ENCODE measurements around the gene MED19. TPM values are rescaled to one million over a fixed set of nuclear protein-coding genes. Genes with fewer than 3 reads are reported as not detected.

Gene MED19
- total RNA-seq, 1 experiment from 2014 or later = 29.7 TPM

GRCh38 chr11:57741132-57742086 is 29.4 kb upstream of the MED19 start, which contains the start of gene SELENOH:
Gene SELENOH, plus strand, starts transcription at chr11:57741491. Its CDS starts 105 bp downstream, at chr11:57741596.
- Histone ChIP-seq H3K27ac (ENCODE audit: low read length) (peak within 1 kb of the TSS; percentile 96), H3K27me3 (ENCODE audit: control insufficient read depth, insufficient read depth, low read length) (no peaks in the 10 kb centered on the region), H3K36me3 (ENCODE audit: control insufficient read depth, insufficient read depth, low read length) (peaks cover 18% of the 10 kb centered on the region; the same call in 1 of the 2 replicates), H3K4me3 (ENCODE audit: low read depth in 2 of 2, low read length in 2 of 2) (peak within 1 kb of the TSS; percentile 96 to 99), H3K4me1 (ENCODE audit: control insufficient read depth, insufficient read depth, low read length) (peaks cover 11% of the 10 kb centered on the region), H3K9me3 (ENCODE audit: control insufficient read depth, insufficient read depth, low read depth, low read length) (no peaks in the 10 kb centered on the region)
- in situ Hi-C loops (cut with HindIII; ENCODE audit: low pct_unique_long_range_greater_than_20kb, low sequenced_read_pairs) = no loop called here
- POLR2A ChIA-PET = interaction anchor here (0.5 kb wide), 1 partner anchor 427 kb away, joined by 4 read pairs; no protein-coding TSS in a partner anchor
- DNase-seq (ENCODE audit: low read depth, low spot score) (peak; percentile 88), ATAC-seq (peak; percentile 97)
- intact Hi-C loops (cut with micrococcal nuclease; ENCODE audit: unreplicated experiment) = no loop called here
- CTCF ChIA-PET = interaction anchor here (1.1 kb wide), 1 partner anchor 59 kb away, joined by 4 read pairs; no protein-coding TSS in a partner anchor
- no TSS peak for BruUV-seq (replicated peaks)
- TF ChIP-seq SIN3A (IDR thresholded peaks at IDR 0.05; ENCODE audit: borderline replicate concordance, insufficient read depth, low read depth, low read length) (peak; percentile 93; the same call in 1 of the 2 replicates), POLR2AphosphoS5 (IDR thresholded peaks at IDR 0.05; ENCODE audit: low read depth, low read length) (peak; percentile 98), CTCF (IDR thresholded peaks at IDR 0.05) (no peak), REST (IDR thresholded peaks at IDR 0.05; ENCODE audit: insufficient read depth in 1 of 2, low read depth in 2 of 2, low read length in 1 of 2) (peak in 1 of 2 experiments; percentile 69; a peak in 1 of 4 replicates)

GRCh38 chr11:57735619-57736298 is 23.7 kb upstream of the MED19 start:
- ATAC-seq (no peak), DNase-seq (ENCODE audit: low read depth, low spot score) (no peak)

More at GRCh38 chr11:57735619-57736298, 23.7 kb upstream of the MED19 start:
- POLR2A ChIA-PET = interaction anchor here (0.6 kb wide), 1 partner anchor 32 kb away, joined by 4 read pairs; no protein-coding TSS in a partner anchor
- CTCF ChIA-PET = no interaction called here
- H3K27ac ChIP-seq (ENCODE audit: low read length) = no peak overlapping the region
- no peaks in the 10 kb centered on the region for H3K9me3 ChIP-seq (ENCODE audit: control insufficient read depth, insufficient read depth, low read depth, low read length)
- H3K4me3 ChIP-seq (ENCODE audit: low read depth in 2 of 2, low read length in 2 of 2) = no peak overlapping the region
- TF ChIP-seq POLR2AphosphoS5 (IDR thresholded peaks at IDR 0.05; ENCODE audit: low read depth, low read length) (no peak), CTCF (IDR thresholded peaks at IDR 0.05) (no peak), TCF7L2 (IDR thresholded peaks at IDR 0.05; ENCODE audit: low read depth, low read length) (no peak), SIN3A (IDR thresholded peaks at IDR 0.05; ENCODE audit: borderline replicate concordance, insufficient read depth, low read depth, low read length) (no peak), REST (IDR thresholded peaks at IDR 0.05; ENCODE audit: insufficient read depth in 1 of 2, low read depth in 2 of 2, low read length in 1 of 2) (no peak)
- peaks cover 2% of the 10 kb centered on the region for H3K4me1 ChIP-seq (ENCODE audit: control insufficient read depth, insufficient read depth, low read length)
- H3K36me3 ChIP-seq (ENCODE audit: control insufficient read depth, insufficient read depth, low read length) = peaks cover 10% of the 10 kb centered on the region
- intact Hi-C loops (cut with micrococcal nuclease; ENCODE audit: unreplicated experiment) (no loop called here), in situ Hi-C loops (cut with HindIII; ENCODE audit: low pct_unique_long_range_greater_than_20kb, low sequenced_read_pairs) (no loop called here)
- no peaks in the 10 kb centered on the region for H3K27me3 ChIP-seq (ENCODE audit: control insufficient read depth, insufficient read depth, low read length)
- BruUV-seq (replicated peaks) = no TSS peak
